Neural cell (in vitro differentiated cells): ENCODE results near the gene AGPAT4.

ENCODE experiments used
- CTCF ChIP-seq: fragments of 450-650 bp; IDR thresholded peaks from 2 replicates; pipeline ENCODE4 v1.5.1; 2014; ENCODE audit warnings: antibody characterized with exemption, mild to moderate bottlenecking, moderate library complexity; ENCODE audit not compliant: poor library complexity, severe bottlenecking
- EZH2 ChIP-seq: fragments of 200-600, 300-800 bp; shearing (Covaris generic), sonication (generic); IDR thresholded peaks from 2 replicates; pipeline ENCODE4 v1.6.1; 2014; ENCODE audit warnings: antibody characterized with exemption, low read length, borderline replicate concordance, mild to moderate bottlenecking; ENCODE audit not compliant: insufficient read depth, poor library complexity, severe bottlenecking
- POLR2AphosphoS5 ChIP-seq: IDR thresholded peaks from 2 replicates; pipeline ENCODE4 v1.6.1; 2012
- REST ChIP-seq: IDR thresholded peaks from 2 replicates; pipeline ENCODE4 v1.6.1; 2012; ENCODE audit warnings: borderline replicate concordance
- TAF1 ChIP-seq: IDR thresholded peaks from 2 replicates; pipeline ENCODE4 v1.6.1; 2012; ENCODE audit warnings: low read depth

- TF ChIP-seq CTCF (no peak), EZH2 (no peak), TAF1 (no peak), POLR2AphosphoS5 (no peak), REST (no peak)
These were observed 57.8 kb downstream of the AGPAT4 start for GRCh38 chr6:161215876-161216615.
